ENCODE data around the gene FYCO1. TPM values are rescaled to one million over a fixed set of nuclear protein-coding genes. Genes with fewer than 3 reads are reported as not detected.

Gene FYCO1
- total and polyA plus RNA-seq, 2 experiments from 2014 or later, result 6.2 to 13.4 TPM

GRCh38 chr3:45939341-45939771 lies 56.3 kb downstream of the FYCO1 start:
- H3K4me2 ChIP-seq (ENCODE audit: unreplicated experiment), result no peak overlapping the region
- no peak overlapping the region for H2AFZ ChIP-seq
- H3K27ac ChIP-seq, result no peak overlapping the region
- H3K79me2 ChIP-seq (ENCODE audit: insufficient read depth), result no peaks in the 10 kb centered on the region
- WGBS, 2 experiments (ENCODE audit: low coverage in 1 of 2, low lambda C conversion rate in 2 of 2, missing lambda C conversion rate in 2 of 2), result 21 to 26% methylated on average over 5 of the region's 5 CpGs
- in situ Hi-C loops (cut with MboI), result loop anchor here (25.0 kb wide), 1 partner anchor 423 kb away; the partner anchor contains the start of genes CCR2 and CCR5
- H4K20me1 ChIP-seq (ENCODE audit: insufficient read depth), result no peaks in the 10 kb centered on the region
- no peak overlapping the region for H3K4me3 ChIP-seq
- peaks cover 5% of the 10 kb centered on the region for H3K4me1 ChIP-seq (ENCODE audit: insufficient read depth)
- no peaks in the 10 kb centered on the region for H3F3A ChIP-seq (ENCODE audit: insufficient read depth)
- TF ChIP-seq EZH2phosphoT487 (IDR thresholded peaks at IDR 0.05; ENCODE audit: insufficient read depth, low read depth), result no peak
- no peak for TF ChIP-seq EZH2 (IDR thresholded peaks at IDR 0.05; ENCODE audit: insufficient read depth, poor library complexity, severe bottlenecking)
- peak; percentile 14 for DNase-seq
- H3K9ac ChIP-seq, result no peak overlapping the region
- H3K9me2 ChIP-seq (ENCODE audit: insufficient read depth), result no peaks in the 10 kb centered on the region
- no peaks in the 10 kb centered on the region for H3K9me3 ChIP-seq (ENCODE audit: low read depth)
- H3K27me3 ChIP-seq (replicated peaks; ENCODE audit: insufficient read depth), result no peaks in the 10 kb centered on the region
- H3K36me3 ChIP-seq (ENCODE audit: low read depth), result no peaks in the 10 kb centered on the region

GRCh38 chr3:45938864-45939263 lies 56.8 kb downstream of the FYCO1 start:
- Histone ChIP-seq H3K36me3 (ENCODE audit: low read depth) (no peaks in the 10 kb centered on the region), H2AFZ (no peak overlapping the region), H3F3A (ENCODE audit: insufficient read depth) (no peaks in the 10 kb centered on the region), H3K79me2 (ENCODE audit: insufficient read depth) (no peaks in the 10 kb centered on the region), H3K4me3 (no peak overlapping the region), H3K27ac (no peak overlapping the region), H3K27me3 (replicated peaks; ENCODE audit: insufficient read depth) (no peaks in the 10 kb centered on the region), H3K9ac (no peak overlapping the region), H3K9me2 (ENCODE audit: insufficient read depth) (no peaks in the 10 kb centered on the region), H3K9me3 (ENCODE audit: low read depth) (no peaks in the 10 kb centered on the region), H3K4me2 (ENCODE audit: unreplicated experiment) (no peak overlapping the region), H4K20me1 (ENCODE audit: insufficient read depth) (no peaks in the 10 kb centered on the region), H3K4me1 (ENCODE audit: insufficient read depth) (peaks cover 5% of the 10 kb centered on the region)
- TF ChIP-seq EZH2 (IDR thresholded peaks at IDR 0.05; ENCODE audit: insufficient read depth, poor library complexity, severe bottlenecking) (no peak), EZH2phosphoT487 (IDR thresholded peaks at IDR 0.05; ENCODE audit: insufficient read depth, low read depth) (no peak)
- peak; percentile 90 for DNase-seq
- 22 to 26% methylated on average over 4 of the region's 4 CpGs for WGBS, 2 experiments (ENCODE audit: low coverage in 1 of 2, low lambda C conversion rate in 2 of 2, missing lambda C conversion rate in 2 of 2)
- in situ Hi-C loops (cut with MboI), result loop anchor here (25.0 kb wide), 1 partner anchor 423 kb away; the partner anchor contains the start of genes CCR2 and CCR5

DNA sequence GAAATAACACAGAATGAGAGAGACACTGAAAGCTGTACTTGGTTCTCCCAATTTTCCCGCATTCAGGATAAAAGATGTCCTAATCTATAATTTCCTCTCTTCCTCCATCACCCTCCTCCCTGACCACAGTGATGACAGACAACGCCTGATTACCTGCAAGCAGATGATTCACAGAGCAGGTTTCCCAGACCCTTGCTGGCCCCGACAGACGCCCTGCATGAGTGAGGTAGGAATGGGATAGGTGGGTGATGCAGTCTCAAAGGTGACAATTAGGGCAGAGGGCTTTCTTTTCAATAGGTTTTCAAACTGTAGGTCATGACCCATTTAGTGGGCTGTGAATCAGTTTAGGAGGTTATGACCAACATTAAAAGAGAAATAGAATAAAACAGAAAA lies 57.6 kb downstream of the FYCO1 start:
- no peak overlapping the region for H3K4me2 ChIP-seq (ENCODE audit: unreplicated experiment)
- 94 to 95% methylated on average over 4 of the region's 4 CpGs for WGBS, 2 experiments (ENCODE audit: low coverage in 1 of 2, low lambda C conversion rate in 2 of 2, missing lambda C conversion rate in 2 of 2)
- no peak overlapping the region for H3K27ac ChIP-seq
- H3K79me2 ChIP-seq (ENCODE audit: insufficient read depth), result no peaks in the 10 kb centered on the region
- no peaks in the 10 kb centered on the region for H3K36me3 ChIP-seq (ENCODE audit: low read depth)
- no peak overlapping the region for H3K4me3 ChIP-seq
- no peaks in the 10 kb centered on the region for H3K9me3 ChIP-seq (ENCODE audit: low read depth)
- DNase-seq, result no peak
- no peak overlapping the region for H2AFZ ChIP-seq
- no peak overlapping the region for H3K9ac ChIP-seq
- H3K4me1 ChIP-seq (ENCODE audit: insufficient read depth), result peaks cover 5% of the 10 kb centered on the region
- in situ Hi-C loops (cut with MboI), result loop anchor here (25.0 kb wide), 1 partner anchor 424 kb away; the partner anchor contains the start of genes CCR2 and CCR5
- no peak for TF ChIP-seq EZH2 (IDR thresholded peaks at IDR 0.05; ENCODE audit: insufficient read depth, poor library complexity, severe bottlenecking)
- TF ChIP-seq EZH2phosphoT487 (IDR thresholded peaks at IDR 0.05; ENCODE audit: insufficient read depth, low read depth), result no peak
- no peaks in the 10 kb centered on the region for H4K20me1 ChIP-seq (ENCODE audit: insufficient read depth)
- H3F3A ChIP-seq (ENCODE audit: insufficient read depth), result no peaks in the 10 kb centered on the region
- no peaks in the 10 kb centered on the region for H3K27me3 ChIP-seq (replicated peaks; ENCODE audit: insufficient read depth)
- H3K9me2 ChIP-seq (ENCODE audit: insufficient read depth), result no peaks in the 10 kb centered on the region

DNA sequence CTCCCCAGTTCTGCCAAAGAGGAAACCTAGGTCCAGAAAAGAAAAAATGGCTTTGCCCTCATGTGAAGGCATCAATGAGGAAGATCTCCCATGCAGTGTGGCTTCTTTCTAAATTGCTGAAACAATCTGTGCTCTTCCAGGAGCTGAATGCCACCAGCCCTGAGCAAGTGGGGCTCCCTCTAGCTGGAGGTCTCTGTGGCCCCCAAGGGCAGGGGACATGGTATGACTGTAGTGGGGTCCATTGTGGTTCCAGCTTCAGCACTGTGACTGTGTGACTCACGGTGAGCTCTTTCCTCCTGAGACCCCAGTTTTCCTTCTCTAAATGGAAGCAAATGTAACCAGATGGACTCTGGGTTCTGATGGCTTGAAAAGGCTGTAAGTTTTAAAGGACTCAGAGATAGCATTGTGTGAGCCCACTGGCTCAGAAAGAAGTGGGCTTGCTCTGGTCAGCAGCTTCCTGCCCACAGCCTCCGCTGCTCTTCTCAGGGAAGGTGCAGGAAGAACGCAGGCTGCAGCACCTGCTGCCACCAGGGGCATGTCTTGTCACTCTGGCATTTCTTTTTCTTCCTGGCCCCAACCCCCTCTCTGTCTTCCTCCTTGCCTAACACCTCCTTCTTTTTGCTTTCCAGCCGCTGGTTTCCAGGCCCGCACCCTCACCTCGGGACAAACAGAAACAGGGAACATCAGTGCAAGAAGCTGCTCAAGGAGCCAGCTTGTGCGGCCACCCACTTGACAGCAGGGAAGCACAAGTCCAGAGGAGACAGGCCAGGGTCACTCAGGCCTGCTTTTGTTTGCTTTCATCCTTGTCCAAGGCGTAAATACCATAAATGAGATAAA lies 58.2 kb downstream of the FYCO1 start:
- H3K27me3 ChIP-seq (replicated peaks; ENCODE audit: insufficient read depth), result no peaks in the 10 kb centered on the region
- no peaks in the 10 kb centered on the region for H4K20me1 ChIP-seq (ENCODE audit: insufficient read depth)
- H3K4me3 ChIP-seq, result no peak overlapping the region
- no peak overlapping the region for H3K4me2 ChIP-seq (ENCODE audit: unreplicated experiment)
- H3K27ac ChIP-seq, result no peak overlapping the region
- H3K9ac ChIP-seq, result no peak overlapping the region
- in situ Hi-C loops (cut with MboI), result loop anchor here (25.0 kb wide), 1 partner anchor 425 kb away; the partner anchor contains the start of genes CCR2 and CCR5
- TF ChIP-seq EZH2 (IDR thresholded peaks at IDR 0.05; ENCODE audit: insufficient read depth, poor library complexity, severe bottlenecking) (no peak), EZH2phosphoT487 (IDR thresholded peaks at IDR 0.05; ENCODE audit: insufficient read depth, low read depth) (no peak)
- H3K4me1 ChIP-seq (ENCODE audit: insufficient read depth), result peaks cover 5% of the 10 kb centered on the region
- no peak overlapping the region for H2AFZ ChIP-seq
- WGBS, 2 experiments (ENCODE audit: low coverage in 1 of 2, low lambda C conversion rate in 2 of 2, missing lambda C conversion rate in 2 of 2), result 78 to 81% methylated on average over 8 of the region's 8 CpGs
- no peaks in the 10 kb centered on the region for H3K9me2 ChIP-seq (ENCODE audit: insufficient read depth)
- H3K36me3 ChIP-seq (ENCODE audit: low read depth), result no peaks in the 10 kb centered on the region
- no peak for DNase-seq
- no peaks in the 10 kb centered on the region for H3K79me2 ChIP-seq (ENCODE audit: insufficient read depth)
- no peaks in the 10 kb centered on the region for H3F3A ChIP-seq (ENCODE audit: insufficient read depth)
- H3K9me3 ChIP-seq (ENCODE audit: low read depth), result no peaks in the 10 kb centered on the region
